Left forelimb (tissue), 1 donor: ENCODE data around the gene PSEN1.
A peak's percentile ranks its signal among the peaks of the same experiment; 100 is the strongest.

ENCODE experiments used
- DNase-seq: peaks from one replicate; pipeline ENCODE4 v3.0.0-alpha.2; 2018; ENCODE audit warnings: low spot score

The PSEN1 gene

GRCh38 chr14:73220634-73221033 lies 84.3 kb downstream of the PSEN1 start:
- no peak for DNase-seq

GRCh38 chr14:73221945-73222344 lies 85.6 kb downstream of the PSEN1 start:
- no peak for DNase-seq

DNA sequence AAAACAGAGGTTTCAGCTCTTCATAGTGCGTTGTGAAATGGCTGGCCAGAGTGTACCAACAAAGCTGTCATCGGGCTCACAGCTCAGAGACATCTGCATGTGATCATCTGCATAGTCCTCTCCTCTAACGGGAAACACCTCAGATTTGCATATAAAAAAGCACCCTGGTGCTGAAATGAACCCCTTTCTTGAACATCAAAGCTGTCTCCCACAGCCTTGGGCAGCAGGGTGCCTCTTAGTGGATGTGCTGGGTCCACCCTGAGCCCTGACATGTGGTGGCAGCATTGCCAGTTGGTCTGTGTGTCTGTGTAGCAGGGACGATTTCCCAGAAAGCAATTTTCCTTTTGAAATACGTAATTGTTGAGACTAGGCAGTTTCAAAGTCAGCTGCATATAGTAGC lies 86.7 kb downstream of the PSEN1 start:
- no peak for DNase-seq

GRCh38 chr14:73225496-73225895 lies 89.2 kb downstream of the PSEN1 start:
- DNase-seq = no peak

DNA sequence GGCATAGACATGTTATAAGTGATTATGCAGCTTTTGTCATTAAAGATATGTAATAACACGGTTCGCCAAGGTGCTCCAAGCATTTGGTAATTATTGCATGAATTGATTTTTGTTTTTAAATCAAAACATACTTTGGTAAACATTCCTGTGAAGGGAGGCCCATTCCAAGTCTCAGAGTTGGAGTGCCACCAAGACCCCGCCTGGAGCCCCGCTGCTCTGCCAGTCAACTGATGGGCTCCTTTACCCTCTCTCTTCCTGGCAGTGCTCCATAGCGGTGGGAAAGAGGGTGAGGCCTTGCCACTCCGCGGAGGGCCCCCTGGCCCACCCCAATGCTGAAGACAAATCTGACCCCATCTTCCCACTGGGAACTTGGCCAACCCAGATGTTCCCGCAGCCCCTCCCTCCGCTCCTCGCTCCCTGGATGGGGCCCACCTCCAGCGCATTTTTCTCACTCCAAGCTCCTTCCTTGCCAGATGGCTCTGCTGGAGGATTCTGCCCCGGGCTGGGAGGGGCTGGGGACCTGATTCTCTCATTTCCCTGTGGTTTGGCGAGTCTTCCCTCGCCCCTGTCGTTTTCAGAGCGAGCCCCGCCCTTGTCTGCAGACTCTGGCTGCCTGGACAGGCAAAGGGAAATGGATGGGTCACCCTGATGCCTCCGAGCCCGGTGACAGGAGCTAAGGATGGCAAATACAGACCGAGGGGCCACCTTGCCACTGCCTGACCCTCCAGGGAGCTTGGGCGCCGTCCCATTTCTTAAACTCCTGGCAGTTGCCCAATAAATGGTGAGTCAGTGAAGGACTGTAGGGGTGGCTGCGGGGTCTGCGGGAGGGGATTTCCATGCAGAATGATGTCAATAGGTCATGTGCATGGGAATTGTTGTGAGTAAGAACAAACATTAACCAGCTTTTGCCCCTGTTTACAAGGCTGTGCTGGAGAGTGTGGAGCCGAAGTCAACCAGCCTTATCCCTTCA lies 91.8 kb downstream of the PSEN1 start:
- DNase-seq = peak; percentile 87

GRCh38 chr14:73230051-73230450 lies 93.7 kb downstream of the PSEN1 start:
- no peak for DNase-seq

DNA sequence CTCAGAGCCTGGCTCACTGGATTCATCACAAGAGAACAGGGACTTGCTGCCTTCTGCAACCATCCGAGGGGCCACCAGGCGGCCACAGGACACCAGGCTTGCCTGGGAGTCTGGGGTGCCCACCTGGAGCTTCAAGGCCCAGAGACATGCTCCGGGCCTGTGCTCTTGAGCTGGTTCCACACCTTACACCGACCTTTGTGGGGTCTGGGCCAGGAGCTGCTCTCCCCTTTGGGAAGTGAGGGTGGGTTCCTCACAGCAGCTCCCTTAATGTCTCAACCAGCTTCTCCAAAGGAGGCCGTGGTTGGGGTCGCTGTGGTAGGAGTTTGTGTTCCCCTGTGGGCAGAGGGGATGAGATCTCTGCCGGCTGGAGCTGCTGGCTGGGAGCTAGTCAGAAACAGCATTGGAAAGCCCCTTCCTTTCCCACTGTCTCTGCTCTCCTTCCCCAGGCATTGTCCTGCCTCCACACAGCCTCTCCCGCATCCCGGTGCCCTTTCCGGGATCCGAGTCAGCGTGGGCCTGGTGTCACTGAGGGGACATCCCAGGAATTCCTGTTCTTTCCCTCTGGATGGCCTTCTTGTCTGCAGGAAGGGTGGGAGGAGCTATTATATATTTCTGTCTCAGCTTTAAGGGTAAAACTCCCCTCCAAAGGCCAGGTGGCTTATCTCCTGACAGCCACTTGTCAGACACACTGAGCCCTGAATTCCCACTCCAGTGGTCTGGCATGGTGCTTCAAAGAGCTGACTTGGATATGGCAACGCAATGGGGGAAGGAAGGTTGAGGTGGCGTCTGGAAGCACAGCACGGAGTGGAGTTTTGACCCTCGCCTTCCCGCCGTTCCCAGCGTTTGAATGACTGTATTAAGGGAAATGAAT lies 95.9 kb downstream of the PSEN1 start:
- DNase-seq = peak; percentile 58

- no peak for DNase-seq
These were observed 96.7 kb downstream of the PSEN1 start for GRCh38 chr14:73232984-73233383.

DNA sequence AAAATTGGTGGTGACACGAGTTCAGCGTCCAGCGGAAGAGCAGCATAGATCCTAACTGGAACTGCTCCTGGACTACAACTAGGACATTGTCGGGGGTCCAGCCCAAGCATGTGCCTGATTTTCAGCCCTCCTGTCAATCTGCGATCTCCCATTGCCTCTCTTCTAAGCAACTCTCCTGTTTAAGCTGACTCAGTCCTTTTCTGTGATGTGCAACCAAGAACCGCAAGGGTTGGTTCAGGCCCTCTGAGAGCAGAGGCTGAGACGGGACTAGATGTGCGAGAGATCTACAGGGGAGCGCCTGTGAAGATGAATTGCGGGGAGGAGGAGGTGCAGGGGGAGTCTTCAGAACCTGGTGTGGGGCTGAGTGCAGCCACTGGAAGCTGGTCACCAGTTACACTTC lies 97.3 kb downstream of the PSEN1 start:
- peak; percentile 34 for DNase-seq

DNA sequence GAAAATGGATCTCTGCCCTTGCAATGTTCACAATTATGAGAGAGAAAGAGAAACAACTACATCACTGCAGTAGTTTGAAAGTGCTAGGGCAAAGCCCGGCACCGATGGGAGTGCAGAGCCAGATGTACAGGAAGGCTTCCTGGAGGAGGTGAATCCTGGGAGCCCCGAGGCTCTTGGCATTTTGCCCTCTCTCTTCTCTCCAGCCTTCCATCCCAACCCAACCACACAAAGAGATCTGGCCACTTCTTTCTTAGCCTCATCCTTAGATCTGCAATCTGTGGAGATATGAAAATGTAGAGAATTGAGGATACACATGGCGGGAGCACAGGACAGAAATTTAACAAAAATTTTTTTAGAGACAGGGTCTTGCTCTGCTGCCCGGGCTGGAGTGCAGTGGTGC lies 97.7 kb downstream of the PSEN1 start:
- DNase-seq = peak; percentile 46

GRCh38 chr14:73234586-73235394 lies 98.5 kb downstream of the PSEN1 start:
- DNase-seq = peak; percentile 25

- peak; percentile 65 for DNase-seq
These were observed 99.3 kb downstream of the PSEN1 start for GRCh38 chr14:73235531-73236155.

GRCh38 chr14:73236157-73236556 lies 99.8 kb downstream of the PSEN1 start:
- peak; percentile 47 for DNase-seq

- no peak for DNase-seq
These were observed 100.5 kb downstream of the PSEN1 start for GRCh38 chr14:73236752-73237218.

DNA sequence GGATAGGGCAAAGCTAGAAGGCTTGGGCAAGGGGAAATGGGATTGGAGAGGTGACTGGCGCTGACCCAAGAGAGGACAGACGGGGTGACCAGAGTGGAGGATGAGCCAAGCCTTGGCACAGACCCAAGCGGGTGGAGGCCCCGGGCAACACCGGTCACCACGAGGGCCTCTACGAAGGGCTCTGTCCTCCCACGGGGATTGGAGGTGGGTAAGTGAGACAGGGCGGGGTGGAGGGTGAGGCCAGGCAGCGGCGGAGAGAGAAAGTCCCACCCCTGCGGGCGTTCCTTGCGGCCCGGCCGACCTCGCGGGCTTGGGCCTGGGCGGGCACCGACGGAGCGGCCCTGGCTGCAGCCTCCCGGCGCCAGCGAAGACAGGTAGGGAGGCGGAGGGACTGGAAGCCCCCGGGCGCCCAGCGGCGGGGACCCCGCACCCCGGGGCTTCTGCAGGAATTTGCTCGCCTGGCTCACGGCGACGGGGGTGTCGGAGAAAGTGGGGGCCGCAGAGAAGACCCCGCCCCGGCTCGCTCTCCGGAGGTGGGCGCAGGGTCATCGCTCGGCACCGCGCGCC lies 101.0 kb downstream of the PSEN1 start, which contains the start of gene PAPLN:
Gene PAPLN (plus strand): TSS at position 288 of the 567 bp plus-strand sequence. CDS start 2,273 bp downstream, outside the sequence.
- DNase-seq = no peak

DNA sequence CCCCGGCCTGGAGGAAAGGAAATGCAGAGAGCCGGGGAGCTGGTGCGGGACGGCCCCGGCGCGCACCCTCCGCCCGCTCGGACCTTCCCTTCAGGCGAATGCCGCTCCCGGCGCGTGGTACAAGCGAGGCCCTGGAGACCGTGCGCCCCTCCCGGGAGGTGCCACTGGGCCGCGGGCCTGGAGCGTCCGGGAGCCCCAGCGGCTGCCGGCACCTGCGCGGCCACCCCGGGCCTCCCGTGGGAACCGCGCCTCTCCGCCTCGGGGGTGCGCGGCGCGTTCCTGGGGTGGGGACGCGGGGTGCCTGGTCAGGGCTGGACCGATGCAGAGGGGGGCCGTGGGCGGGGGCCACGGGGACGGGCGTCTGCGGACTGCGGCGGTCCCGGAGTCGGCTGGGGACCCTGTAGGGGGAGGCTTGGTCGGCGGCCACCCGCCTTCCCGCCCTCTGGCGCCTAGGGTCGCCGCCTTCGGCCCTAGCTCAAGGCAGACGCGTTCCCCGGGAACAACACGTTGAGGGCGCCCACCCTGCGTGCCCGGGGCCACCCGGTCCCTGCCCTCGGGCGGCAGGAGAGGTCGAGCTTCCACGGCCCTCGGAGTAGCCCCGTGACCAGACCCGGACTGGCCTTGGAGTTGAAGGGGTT lies 101.6 kb downstream of the PSEN1 start:
- DNase-seq = no peak

DNA sequence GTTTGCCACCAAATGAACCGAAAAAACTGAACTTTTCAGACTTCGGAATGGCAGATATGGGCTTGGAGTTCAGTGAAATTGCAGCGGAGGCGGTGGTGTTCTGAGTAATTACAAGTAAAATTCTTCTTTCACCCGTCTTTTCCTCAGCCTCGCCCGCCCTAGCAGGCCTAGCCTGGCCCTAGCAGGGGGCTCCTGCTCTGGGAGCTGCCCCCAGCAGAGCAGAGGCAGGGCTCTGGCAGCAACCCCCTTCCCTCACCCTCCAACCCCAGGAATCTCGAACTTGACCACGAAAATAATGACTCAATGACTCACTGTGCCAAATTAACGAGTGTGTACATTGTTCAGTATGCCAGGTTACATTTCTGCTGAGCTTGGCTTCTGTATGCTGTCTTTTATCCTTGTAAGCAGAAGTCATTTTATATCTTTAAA lies 102.1 kb downstream of the PSEN1 start:
- DNase-seq = peak; percentile 53

GRCh38 chr14:73238941-73239340 lies 102.6 kb downstream of the PSEN1 start:
- DNase-seq = peak; percentile 40

GRCh38 chr14:73239393-73240241 lies 103.3 kb downstream of the PSEN1 start:
- DNase-seq = peak; percentile 63
